Measurements from ENCODE around the gene CLIC5. TPM values are rescaled to one million over a fixed set of nuclear protein-coding genes. Genes with fewer than 3 reads are reported as not detected.

CLIC5 gene
- polyA plus RNA-seq, 2 donors, result 0.25 to 0.37 TPM

GRCh38 chr6:46053039-46053933, 37.6 kb upstream of the CLIC5 start:
- 55 to 71% methylated on average over 9 of the region's 9 CpGs for WGBS, 2 donors
- no peaks in the 10 kb centered on the region for H3K27me3 ChIP-seq (ENCODE audit: control insufficient read depth in 1 of 2, insufficient read depth in 2 of 2, low read length in 2 of 2)
- no peaks in the 10 kb centered on the region for H3K36me3 ChIP-seq (ENCODE audit: control insufficient read depth in 2 of 2, insufficient read depth in 2 of 2, low read length in 1 of 2)
- H3K27ac ChIP-seq (ENCODE audit: low read depth in 2 of 2, low read length in 1 of 2), result no peak overlapping the region
- no peaks in the 10 kb centered on the region for H3K9me3 ChIP-seq (ENCODE audit: control insufficient read depth in 2 of 2, insufficient read depth in 1 of 2, low read depth in 1 of 2, low read length in 1 of 2)
- H3K4me3 ChIP-seq (ENCODE audit: low read depth in 1 of 2, low read length in 2 of 2), result no peak overlapping the region
- no peaks in the 10 kb centered on the region for H3K4me1 ChIP-seq (ENCODE audit: control insufficient read depth in 2 of 2, insufficient read depth in 2 of 2, low read length in 1 of 2)

- no peak overlapping the region for H3K27ac ChIP-seq (ENCODE audit: low read depth in 2 of 2, low read length in 1 of 2)
- H3K4me1 ChIP-seq (ENCODE audit: control insufficient read depth in 2 of 2, insufficient read depth in 2 of 2, low read length in 1 of 2), result no peaks in the 10 kb centered on the region
- 78 to 81% methylated on average over 1 of the region's 1 CpG for WGBS, 2 donors
- H3K9me3 ChIP-seq (ENCODE audit: control insufficient read depth in 2 of 2, insufficient read depth in 1 of 2, low read depth in 1 of 2, low read length in 1 of 2), result no peaks in the 10 kb centered on the region
- H3K27me3 ChIP-seq (ENCODE audit: control insufficient read depth in 1 of 2, insufficient read depth in 2 of 2, low read length in 2 of 2), result no peaks in the 10 kb centered on the region
- H3K36me3 ChIP-seq (ENCODE audit: control insufficient read depth in 2 of 2, insufficient read depth in 2 of 2, low read length in 1 of 2), result no peaks in the 10 kb centered on the region
- H3K4me3 ChIP-seq (ENCODE audit: low read depth in 1 of 2, low read length in 2 of 2), result no peak overlapping the region
Observed at GRCh38 chr6:46052479-46052878, 36.8 kb upstream of the CLIC5 start.

- no peak overlapping the region for H3K27ac ChIP-seq (ENCODE audit: low read depth in 2 of 2, low read length in 1 of 2)
- no peaks in the 10 kb centered on the region for H3K9me3 ChIP-seq (ENCODE audit: control insufficient read depth in 2 of 2, insufficient read depth in 1 of 2, low read depth in 1 of 2, low read length in 1 of 2)
- H3K4me3 ChIP-seq (ENCODE audit: low read depth in 1 of 2, low read length in 2 of 2), result no peak overlapping the region
- no peaks in the 10 kb centered on the region for H3K36me3 ChIP-seq (ENCODE audit: control insufficient read depth in 2 of 2, insufficient read depth in 2 of 2, low read length in 1 of 2)
- H3K4me1 ChIP-seq (ENCODE audit: control insufficient read depth in 2 of 2, insufficient read depth in 2 of 2, low read length in 1 of 2), result no peaks in the 10 kb centered on the region
- no peaks in the 10 kb centered on the region for H3K27me3 ChIP-seq (ENCODE audit: control insufficient read depth in 1 of 2, insufficient read depth in 2 of 2, low read length in 2 of 2)
Observed at GRCh38 chr6:46051962-46052361, 36.3 kb upstream of the CLIC5 start.

GRCh38 chr6:46050845-46051405, 35.3 kb upstream of the CLIC5 start:
- H3K4me3 ChIP-seq (ENCODE audit: low read depth in 1 of 2, low read length in 2 of 2), result no peak overlapping the region
- H3K27me3 ChIP-seq (ENCODE audit: control insufficient read depth in 1 of 2, insufficient read depth in 2 of 2, low read length in 2 of 2), result no peaks in the 10 kb centered on the region
- no peaks in the 10 kb centered on the region for H3K4me1 ChIP-seq (ENCODE audit: control insufficient read depth in 2 of 2, insufficient read depth in 2 of 2, low read length in 1 of 2)
- no peaks in the 10 kb centered on the region for H3K36me3 ChIP-seq (ENCODE audit: control insufficient read depth in 2 of 2, insufficient read depth in 2 of 2, low read length in 1 of 2)
- no peak overlapping the region for H3K27ac ChIP-seq (ENCODE audit: low read depth in 2 of 2, low read length in 1 of 2)
- no peaks in the 10 kb centered on the region for H3K9me3 ChIP-seq (ENCODE audit: control insufficient read depth in 2 of 2, insufficient read depth in 1 of 2, low read depth in 1 of 2, low read length in 1 of 2)

- Histone ChIP-seq H3K4me3 (ENCODE audit: low read depth in 1 of 2, low read length in 2 of 2) (no peak overlapping the region), H3K27me3 (ENCODE audit: control insufficient read depth in 1 of 2, insufficient read depth in 2 of 2, low read length in 2 of 2) (no peaks in the 10 kb centered on the region), H3K36me3 (ENCODE audit: control insufficient read depth in 2 of 2, insufficient read depth in 2 of 2, low read length in 1 of 2) (no peaks in the 10 kb centered on the region), H3K4me1 (ENCODE audit: control insufficient read depth in 2 of 2, insufficient read depth in 2 of 2, low read length in 1 of 2) (no peaks in the 10 kb centered on the region), H3K9me3 (ENCODE audit: control insufficient read depth in 2 of 2, insufficient read depth in 1 of 2, low read depth in 1 of 2, low read length in 1 of 2) (no peaks in the 10 kb centered on the region), H3K27ac (ENCODE audit: low read depth in 2 of 2, low read length in 1 of 2) (no peak overlapping the region)
- 85 to 86% methylated on average over 3 of the region's 3 CpGs for WGBS, 2 donors
Observed at GRCh38 chr6:46048646-46049297, 33.1 kb upstream of the CLIC5 start.

GRCh38 chr6:46046558-46047174, 31.0 kb upstream of the CLIC5 start:
- Histone ChIP-seq H3K4me1 (ENCODE audit: control insufficient read depth in 2 of 2, insufficient read depth in 2 of 2, low read length in 1 of 2) (no peaks in the 10 kb centered on the region), H3K36me3 (ENCODE audit: control insufficient read depth in 2 of 2, insufficient read depth in 2 of 2, low read length in 1 of 2) (no peaks in the 10 kb centered on the region)
- WGBS, 2 donors, result 81 to 87% methylated on average over 5 of the region's 5 CpGs

GRCh38 chr6:46044881-46045617, 29.4 kb upstream of the CLIC5 start:
- WGBS, 2 donors, result 39 to 50% methylated on average over 5 of the region's 5 CpGs
- Histone ChIP-seq H3K9me3 (ENCODE audit: control insufficient read depth in 2 of 2, insufficient read depth in 1 of 2, low read depth in 1 of 2, low read length in 1 of 2) (no peaks in the 10 kb centered on the region), H3K4me3 (ENCODE audit: low read depth in 1 of 2, low read length in 2 of 2) (no peak overlapping the region), H3K4me1 (ENCODE audit: control insufficient read depth in 2 of 2, insufficient read depth in 2 of 2, low read length in 1 of 2) (no peaks in the 10 kb centered on the region), H3K27ac (ENCODE audit: low read depth in 2 of 2, low read length in 1 of 2) (no peak overlapping the region), H3K27me3 (ENCODE audit: control insufficient read depth in 1 of 2, insufficient read depth in 2 of 2, low read length in 2 of 2) (no peaks in the 10 kb centered on the region), H3K36me3 (ENCODE audit: control insufficient read depth in 2 of 2, insufficient read depth in 2 of 2, low read length in 1 of 2) (no peaks in the 10 kb centered on the region)

More at GRCh38 chr6:46046558-46047174, 31.0 kb upstream of the CLIC5 start:
- Histone ChIP-seq H3K27me3 (ENCODE audit: control insufficient read depth in 1 of 2, insufficient read depth in 2 of 2, low read length in 2 of 2) (no peaks in the 10 kb centered on the region), H3K27ac (ENCODE audit: low read depth in 2 of 2, low read length in 1 of 2) (no peak overlapping the region), H3K4me3 (ENCODE audit: low read depth in 1 of 2, low read length in 2 of 2) (no peak overlapping the region), H3K9me3 (ENCODE audit: control insufficient read depth in 2 of 2, insufficient read depth in 1 of 2, low read depth in 1 of 2, low read length in 1 of 2) (no peaks in the 10 kb centered on the region)

GRCh38 chr6:46042355-46042999, 26.8 kb upstream of the CLIC5 start:
- Histone ChIP-seq H3K4me3 (ENCODE audit: low read depth in 1 of 2, low read length in 2 of 2) (no peak overlapping the region), H3K9me3 (ENCODE audit: control insufficient read depth in 2 of 2, insufficient read depth in 1 of 2, low read depth in 1 of 2, low read length in 1 of 2) (no peaks in the 10 kb centered on the region), H3K27ac (ENCODE audit: low read depth in 2 of 2, low read length in 1 of 2) (no peak overlapping the region), H3K27me3 (ENCODE audit: control insufficient read depth in 1 of 2, insufficient read depth in 2 of 2, low read length in 2 of 2) (no peaks in the 10 kb centered on the region), H3K36me3 (ENCODE audit: control insufficient read depth in 2 of 2, insufficient read depth in 2 of 2, low read length in 1 of 2) (no peaks in the 10 kb centered on the region), H3K4me1 (ENCODE audit: control insufficient read depth in 2 of 2, insufficient read depth in 2 of 2, low read length in 1 of 2) (no peaks in the 10 kb centered on the region)
- 58 to 66% methylated on average over 5 of the region's 5 CpGs for WGBS, 2 donors

- H3K36me3 ChIP-seq (ENCODE audit: control insufficient read depth in 2 of 2, insufficient read depth in 2 of 2, low read length in 1 of 2), result no peaks in the 10 kb centered on the region
- no peak overlapping the region for H3K27ac ChIP-seq (ENCODE audit: low read depth in 2 of 2, low read length in 1 of 2)
- H3K4me3 ChIP-seq (ENCODE audit: low read depth in 1 of 2, low read length in 2 of 2), result no peak overlapping the region
- no peaks in the 10 kb centered on the region for H3K9me3 ChIP-seq (ENCODE audit: control insufficient read depth in 2 of 2, insufficient read depth in 1 of 2, low read depth in 1 of 2, low read length in 1 of 2)
- 96% methylated on average over 7 of the region's 7 CpGs for WGBS, 2 donors
- H3K27me3 ChIP-seq (ENCODE audit: control insufficient read depth in 1 of 2, insufficient read depth in 2 of 2, low read length in 2 of 2), result no peaks in the 10 kb centered on the region
- no peaks in the 10 kb centered on the region for H3K4me1 ChIP-seq (ENCODE audit: control insufficient read depth in 2 of 2, insufficient read depth in 2 of 2, low read length in 1 of 2)
Observed at GRCh38 chr6:46040288-46040687, 24.6 kb upstream of the CLIC5 start.
